NOMO-1 treated with DMSO at 0.1 percent for 48 hours (cell line): Measurements from ENCODE around the gene DEFB131B.
"Not testable (repeated sequence)": the region's sequence is repeated elsewhere in the genome, so short reads cannot be mapped to it uniquely, and the experiment has no call there.

Source experiments
- DNase-seq: peaks from one replicate; lab custom pipeline; 2025; ENCODE audit not compliant: unreplicated experiment; lab: John Stamatoyannopoulos, UW

The DEFB131B gene, protein sequence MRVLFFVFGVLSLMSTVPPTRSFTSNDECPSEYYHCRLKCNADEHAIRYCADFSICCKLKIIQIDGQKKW

DNA sequence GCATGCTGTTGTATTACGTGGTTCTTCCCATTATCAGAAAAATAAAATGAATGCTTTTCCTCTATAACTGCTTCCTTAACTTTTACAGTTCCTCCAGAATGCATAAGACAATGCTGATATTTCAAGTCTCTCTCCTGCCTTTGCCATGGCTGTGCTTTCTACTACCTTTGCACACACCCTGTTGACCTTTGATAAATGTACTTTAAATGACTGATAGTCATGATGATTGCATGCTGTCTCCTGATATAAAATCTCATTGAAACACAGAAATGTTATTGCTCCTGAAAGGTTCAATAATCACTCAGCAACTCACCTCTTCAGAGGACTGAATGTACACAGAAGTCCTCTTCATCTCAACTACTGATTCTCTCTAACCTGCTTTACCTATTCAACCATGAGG lies at the start of gene DEFB131B:
Gene DEFB131B, plus strand, starts transcription at position 395 of the 400 bp plus-strand sequence. Its CDS starts 0 bp downstream, at position 395.
- DNase-seq: not testable (repeated sequence)

- not testable (repeated sequence) for DNase-seq
These were observed 49.0 kb upstream of the DEFB131B start for GRCh38 chr11:71829247-71829646.

DNA sequence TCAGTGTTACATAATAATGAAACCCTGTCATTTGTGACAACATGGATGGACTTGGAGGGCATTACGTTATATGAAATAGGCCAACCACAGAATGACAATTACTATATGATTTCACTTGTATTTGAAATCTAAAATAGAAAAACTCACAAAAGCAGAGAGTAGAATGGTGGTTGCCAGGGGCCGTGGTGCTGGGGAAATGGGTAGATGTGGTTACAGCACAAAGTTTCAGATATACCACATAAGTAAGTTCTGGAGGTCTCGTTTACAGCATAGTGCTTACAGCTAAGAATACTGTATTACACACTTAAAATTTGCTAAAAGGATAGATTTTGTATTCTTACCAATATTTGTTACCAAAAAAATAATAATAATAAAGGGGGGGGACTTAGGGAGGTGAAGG lies 48.6 kb upstream of the DEFB131B start:
- DNase-seq: not testable (repeated sequence)

GRCh38 chr11:71832811-71833210 lies 45.4 kb upstream of the DEFB131B start, which contains the start of gene DEFB108B:
Gene DEFB108B (plus strand): TSS chr11:71833200. CDS start chr11:71833200, 0 bp downstream.
- DNase-seq: not testable (repeated sequence)

- not testable (repeated sequence) for DNase-seq
These were observed 35.5 kb upstream of the DEFB131B start for GRCh38 chr11:71842720-71843119.

GRCh38 chr11:71843355-71843754 lies 34.9 kb upstream of the DEFB131B start:
- DNase-seq: not testable (repeated sequence)

DNA sequence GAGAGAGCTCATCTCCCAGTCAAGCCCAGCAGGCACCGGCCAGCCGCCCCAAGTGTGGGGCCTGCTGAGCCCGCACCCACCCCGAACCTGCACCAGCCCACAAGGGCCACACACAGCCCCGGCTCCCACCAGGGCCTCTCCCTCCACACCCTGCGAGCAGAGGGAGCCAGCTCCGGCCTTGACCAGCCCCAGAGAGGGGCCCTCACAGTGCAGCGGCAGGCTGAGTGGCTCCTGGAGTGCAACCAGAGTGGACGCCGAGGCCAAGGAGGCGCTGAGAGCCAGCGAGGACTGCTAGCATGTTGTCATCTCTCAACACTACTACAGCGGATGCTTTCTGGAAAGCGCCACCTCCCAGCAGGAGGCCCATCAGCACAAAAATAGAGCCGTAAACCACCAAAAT lies 34.4 kb upstream of the DEFB131B start:
- DNase-seq: no peak

DNA sequence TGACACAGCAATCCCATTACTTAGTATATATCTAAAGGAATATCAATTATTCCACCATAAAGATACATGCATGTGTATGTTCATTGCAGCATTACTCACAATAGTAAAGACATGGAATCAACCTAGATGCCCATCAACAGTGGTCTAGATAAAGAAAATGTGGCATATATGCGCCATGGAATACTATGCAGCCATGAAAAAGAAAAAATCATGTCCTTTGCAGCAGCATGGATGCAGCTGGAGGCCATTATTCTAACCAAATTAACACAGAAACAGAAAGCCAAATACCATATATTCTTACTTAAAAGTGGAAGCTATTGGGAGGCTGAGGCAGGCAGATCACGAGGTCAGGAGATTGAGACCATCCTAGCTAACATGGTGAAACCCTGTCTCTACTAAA lies 24.4 kb upstream of the DEFB131B start:
- not testable (repeated sequence) for DNase-seq

GRCh38 chr11:71855880-71856279 lies 22.4 kb upstream of the DEFB131B start:
- peak; percentile 66 for DNase-seq

- not testable (repeated sequence) for DNase-seq
These were observed 17.4 kb upstream of the DEFB131B start for GRCh38 chr11:71860835-71861234.

- peak; percentile 27 for DNase-seq
These were observed 14.2 kb upstream of the DEFB131B start for GRCh38 chr11:71863978-71864627.

DNA sequence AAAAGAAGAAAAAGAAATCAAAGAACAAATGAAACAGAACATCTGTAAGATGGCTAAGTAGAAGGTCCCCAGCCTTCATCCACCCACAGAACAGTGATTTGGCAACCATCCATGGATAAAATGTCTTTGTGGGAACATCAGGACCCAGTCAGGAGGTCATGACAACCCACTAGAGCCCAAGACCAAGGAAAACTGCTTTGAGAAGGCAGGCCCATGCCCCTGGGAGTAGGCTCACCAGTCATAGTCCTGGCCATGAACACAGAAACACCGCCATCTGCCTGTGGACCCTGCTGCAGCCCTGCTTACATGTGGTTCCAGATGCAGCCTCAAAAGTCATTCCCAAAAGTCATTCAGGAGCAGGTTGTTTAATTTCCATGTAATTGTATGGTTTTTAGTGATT lies 11.0 kb upstream of the DEFB131B start:
- DNase-seq: not testable (repeated sequence)

GRCh38 chr11:71869931-71870330 lies 8.3 kb upstream of the DEFB131B start:
- DNase-seq: not testable (repeated sequence)

- DNase-seq: not testable (repeated sequence)
These were observed 7.6 kb upstream of the DEFB131B start for GRCh38 chr11:71870661-71871060.

GRCh38 chr11:71876262-71876661 lies 2.0 kb upstream of the DEFB131B start:
- DNase-seq: not testable (repeated sequence)

- DNase-seq: not testable (repeated sequence)
These were observed 7.6 kb downstream of the DEFB131B start for GRCh38 chr11:71885806-71886205.

- not testable (repeated sequence) for DNase-seq
These were observed 10.2 kb downstream of the DEFB131B start for GRCh38 chr11:71888335-71889010.

GRCh38 chr11:71889181-71889872 lies 11.1 kb downstream of the DEFB131B start:
- DNase-seq: not testable (repeated sequence)

- no peak for DNase-seq
These were observed 17.7 kb downstream of the DEFB131B start for GRCh38 chr11:71895961-71896360.

DNA sequence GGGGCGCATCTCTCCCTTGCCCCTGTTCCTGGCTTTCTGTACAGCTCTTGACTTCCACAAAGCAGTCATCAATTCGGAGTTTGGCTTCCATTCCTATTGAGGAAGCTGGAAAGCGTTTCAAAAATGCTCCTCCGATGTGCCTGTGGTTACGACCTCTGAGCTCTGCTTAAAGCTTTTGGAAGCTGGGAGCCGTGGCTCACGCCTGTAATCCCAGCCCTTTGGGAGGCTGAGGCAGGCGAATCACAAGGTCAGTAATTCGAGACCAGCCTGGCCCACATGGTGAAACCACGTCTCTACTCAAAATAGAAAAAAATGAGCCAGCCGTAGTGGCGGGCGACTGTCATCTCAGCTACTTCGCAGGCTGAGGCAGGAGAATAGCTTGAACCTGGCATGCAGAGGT lies 22.9 kb downstream of the DEFB131B start:
- DNase-seq: not testable (repeated sequence)

DNA sequence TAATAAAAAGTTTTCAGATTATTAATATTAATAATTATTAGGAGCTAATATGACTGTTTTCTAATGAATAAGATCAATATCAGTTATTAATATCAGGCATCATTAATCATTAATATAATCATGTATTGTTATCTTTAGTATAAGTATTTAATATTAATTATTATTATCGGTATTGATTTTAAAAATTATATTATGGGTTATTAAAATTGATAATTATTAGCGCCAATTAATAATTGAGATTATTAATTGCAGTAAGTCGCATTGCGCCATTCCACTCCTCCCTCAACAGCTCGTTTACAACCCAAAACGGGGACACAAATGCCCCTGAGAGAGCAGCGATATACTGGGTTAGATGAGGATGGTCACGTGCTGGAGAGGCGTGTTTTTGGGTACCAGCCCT lies 30.0 kb downstream of the DEFB131B start:
- no peak for DNase-seq
